GM18519 (cell line): ENCODE results near the gene SLC38A5.
"Not testable (repeated sequence)": the region's sequence is repeated elsewhere in the genome, so short reads cannot be mapped to it uniquely, and the experiment has no call there.

Source experiments
- ATAC-seq: cut with Tn5 transposase; IDR thresholded peaks from one replicate; pipeline ENCODE4 v1.9.1; 2021; ENCODE audit warnings: mild to moderate bottlenecking, moderate library complexity; ENCODE audit not compliant: unreplicated experiment, low FRiP score

The SLC38A5 gene

DNA sequence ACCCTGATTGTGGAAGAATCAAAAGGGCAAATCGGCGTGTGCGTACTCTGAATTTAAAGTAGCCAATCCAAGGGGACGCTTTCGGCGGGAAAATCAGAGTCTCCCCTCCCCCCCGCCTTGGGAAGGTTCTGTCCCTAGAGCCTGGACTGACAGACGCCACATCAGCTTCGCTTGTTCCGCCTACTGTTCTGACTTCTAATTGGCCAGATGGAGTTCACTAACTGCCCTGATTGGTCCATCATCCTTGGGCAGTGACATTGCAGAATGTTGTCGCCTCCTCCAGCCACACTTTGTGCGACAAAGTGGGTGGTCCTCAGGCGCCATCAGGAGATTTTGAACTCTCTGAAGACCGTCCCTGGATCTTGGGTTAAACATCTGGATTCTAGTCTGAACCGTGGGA lies 58.2 kb downstream of the SLC38A5 start, which contains the start of gene SSX4B:
SSX4B (minus strand) TSS at position 101 of the 400 bp plus-strand sequence. CDS start 588 bp downstream, outside the sequence.
- not testable (repeated sequence) for ATAC-seq
